GM10266 (cell line): Measurements from ENCODE around the gene ADAMTS6.

Experiments
- DNase-seq: peaks from one replicate; pipeline ENCODE4 v3.0.0; 2012; ENCODE audit errors: extremely low spot score
- TF ChIP-seq, protein P1 (sequence below): IDR thresholded peaks from 2 replicates; pipeline ENCODE4 v1.5.1; 2012; ENCODE audit warnings: mild to moderate bottlenecking, low read depth; ENCODE audit not compliant: control insufficient read depth, insufficient read depth; ENCODE audit errors: missing control alignments

The ADAMTS6 gene, protein sequence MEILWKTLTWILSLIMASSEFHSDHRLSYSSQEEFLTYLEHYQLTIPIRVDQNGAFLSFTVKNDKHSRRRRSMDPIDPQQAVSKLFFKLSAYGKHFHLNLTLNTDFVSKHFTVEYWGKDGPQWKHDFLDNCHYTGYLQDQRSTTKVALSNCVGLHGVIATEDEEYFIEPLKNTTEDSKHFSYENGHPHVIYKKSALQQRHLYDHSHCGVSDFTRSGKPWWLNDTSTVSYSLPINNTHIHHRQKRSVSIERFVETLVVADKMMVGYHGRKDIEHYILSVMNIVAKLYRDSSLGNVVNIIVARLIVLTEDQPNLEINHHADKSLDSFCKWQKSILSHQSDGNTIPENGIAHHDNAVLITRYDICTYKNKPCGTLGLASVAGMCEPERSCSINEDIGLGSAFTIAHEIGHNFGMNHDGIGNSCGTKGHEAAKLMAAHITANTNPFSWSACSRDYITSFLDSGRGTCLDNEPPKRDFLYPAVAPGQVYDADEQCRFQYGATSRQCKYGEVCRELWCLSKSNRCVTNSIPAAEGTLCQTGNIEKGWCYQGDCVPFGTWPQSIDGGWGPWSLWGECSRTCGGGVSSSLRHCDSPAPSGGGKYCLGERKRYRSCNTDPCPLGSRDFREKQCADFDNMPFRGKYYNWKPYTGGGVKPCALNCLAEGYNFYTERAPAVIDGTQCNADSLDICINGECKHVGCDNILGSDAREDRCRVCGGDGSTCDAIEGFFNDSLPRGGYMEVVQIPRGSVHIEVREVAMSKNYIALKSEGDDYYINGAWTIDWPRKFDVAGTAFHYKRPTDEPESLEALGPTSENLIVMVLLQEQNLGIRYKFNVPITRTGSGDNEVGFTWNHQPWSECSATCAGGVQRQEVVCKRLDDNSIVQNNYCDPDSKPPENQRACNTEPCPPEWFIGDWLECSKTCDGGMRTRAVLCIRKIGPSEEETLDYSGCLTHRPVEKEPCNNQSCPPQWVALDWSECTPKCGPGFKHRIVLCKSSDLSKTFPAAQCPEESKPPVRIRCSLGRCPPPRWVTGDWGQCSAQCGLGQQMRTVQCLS (N-terminal part only)

DNA sequence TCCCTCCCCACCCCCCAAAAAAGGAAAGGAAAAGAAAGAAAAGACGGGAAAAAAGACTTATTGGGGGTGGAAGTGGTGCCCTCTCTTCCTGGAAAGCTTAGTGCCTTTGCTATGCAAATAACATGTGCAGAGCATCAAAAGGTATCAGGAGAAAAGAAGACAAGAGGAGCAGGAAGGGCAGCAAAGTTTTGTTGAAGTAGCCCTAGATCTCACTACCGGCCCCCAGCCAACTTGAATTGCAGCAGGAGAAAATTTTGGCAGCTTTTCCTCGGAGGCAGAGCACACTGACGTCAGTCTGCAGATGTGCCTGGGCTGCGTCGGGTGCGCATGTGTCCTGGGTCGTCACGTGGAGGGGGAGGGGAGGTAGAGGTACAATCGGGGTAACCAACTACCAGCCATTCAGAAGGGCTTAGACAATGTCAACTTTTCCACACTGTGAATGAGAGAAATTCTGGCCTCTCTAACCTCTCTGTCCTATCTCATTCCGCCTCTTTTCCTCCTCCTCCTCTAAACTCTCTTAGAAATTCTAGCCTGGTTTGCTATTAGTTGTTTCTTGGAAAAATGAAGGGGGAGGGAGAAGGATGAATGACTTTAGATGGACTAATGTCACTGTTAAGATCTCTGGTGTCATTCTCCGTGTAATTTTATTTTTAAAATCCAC is at the start of gene ADAMTS6:
Gene ADAMTS6, minus strand, starts transcription at position 286 of the 661 bp plus-strand sequence. CDS start 8,247 bp downstream, outside the sequence.
- DNase-seq: peak; percentile 79
- TF ChIP-seq, protein P1, sequence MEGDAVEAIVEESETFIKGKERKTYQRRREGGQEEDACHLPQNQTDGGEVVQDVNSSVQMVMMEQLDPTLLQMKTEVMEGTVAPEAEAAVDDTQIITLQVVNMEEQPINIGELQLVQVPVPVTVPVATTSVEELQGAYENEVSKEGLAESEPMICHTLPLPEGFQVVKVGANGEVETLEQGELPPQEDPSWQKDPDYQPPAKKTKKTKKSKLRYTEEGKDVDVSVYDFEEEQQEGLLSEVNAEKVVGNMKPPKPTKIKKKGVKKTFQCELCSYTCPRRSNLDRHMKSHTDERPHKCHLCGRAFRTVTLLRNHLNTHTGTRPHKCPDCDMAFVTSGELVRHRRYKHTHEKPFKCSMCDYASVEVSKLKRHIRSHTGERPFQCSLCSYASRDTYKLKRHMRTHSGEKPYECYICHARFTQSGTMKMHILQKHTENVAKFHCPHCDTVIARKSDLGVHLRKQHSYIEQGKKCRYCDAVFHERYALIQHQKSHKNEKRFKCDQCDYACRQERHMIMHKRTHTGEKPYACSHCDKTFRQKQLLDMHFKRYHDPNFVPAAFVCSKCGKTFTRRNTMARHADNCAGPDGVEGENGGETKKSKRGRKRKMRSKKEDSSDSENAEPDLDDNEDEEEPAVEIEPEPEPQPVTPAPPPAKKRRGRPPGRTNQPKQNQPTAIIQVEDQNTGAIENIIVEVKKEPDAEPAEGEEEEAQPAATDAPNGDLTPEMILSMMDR: no peak

- TF ChIP-seq, protein P1: no peak
- no peak for DNase-seq
Observed at GRCh38 chr5:65530904-65531303, 49.2 kb upstream of the ADAMTS6 start.

DNA sequence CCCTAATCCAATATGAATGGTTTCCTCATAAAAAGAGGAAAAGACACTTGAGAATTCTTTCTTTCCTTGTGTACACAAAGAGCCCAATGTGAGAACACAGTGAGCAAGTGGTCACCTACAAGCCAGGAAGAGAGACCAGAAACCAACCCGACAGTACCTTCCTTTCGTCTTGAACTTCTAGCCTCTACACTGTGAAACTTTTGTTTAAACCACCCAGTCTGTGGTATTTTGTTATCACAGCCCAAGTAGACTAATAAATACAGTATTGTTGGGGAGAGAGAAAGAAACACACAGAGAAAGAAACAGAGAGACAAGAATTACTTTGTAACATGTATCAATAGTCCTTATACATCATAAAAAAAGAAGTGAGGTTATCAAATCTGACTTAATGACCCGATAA is 44.0 kb upstream of the ADAMTS6 start:
- DNase-seq: no peak
- TF ChIP-seq, protein P1: no peak

DNA sequence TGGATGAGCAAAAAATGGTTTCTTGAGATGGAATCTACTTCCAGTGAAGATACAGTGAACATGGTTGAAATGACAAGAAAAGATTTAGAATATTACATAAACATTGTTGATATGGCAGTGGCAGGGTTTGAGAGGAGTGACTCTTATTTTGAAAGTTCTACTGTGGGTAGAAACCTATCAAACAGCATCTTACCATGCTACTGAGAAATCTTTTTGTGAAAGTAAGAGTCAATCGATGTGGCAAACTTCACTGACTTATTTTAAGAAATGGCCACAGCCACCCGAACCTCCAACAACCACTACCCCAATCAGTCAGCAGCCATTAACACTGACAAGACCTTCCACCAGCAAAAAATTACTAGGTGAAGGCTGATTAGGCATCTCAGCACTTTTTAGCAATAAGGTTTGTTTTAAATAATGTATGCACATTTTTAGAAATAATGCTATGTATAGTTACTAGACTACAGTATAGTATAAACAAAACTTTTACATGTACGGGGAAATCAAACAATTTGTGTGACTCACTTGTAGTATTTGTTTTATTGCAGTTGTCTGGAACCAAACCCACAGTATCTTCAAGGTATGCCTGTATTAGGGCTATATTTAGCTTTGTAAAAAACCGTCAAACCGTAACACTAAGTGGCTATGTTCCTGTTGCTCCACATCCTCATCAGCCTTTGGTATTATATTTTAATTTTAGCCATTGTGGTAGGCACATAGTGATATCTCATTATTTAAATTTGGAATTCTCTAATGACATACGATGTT is 30.6 kb upstream of the ADAMTS6 start:
- DNase-seq: no peak
- TF ChIP-seq, protein P1: no peak

GRCh38 chr5:65508978-65509377 is 27.3 kb upstream of the ADAMTS6 start:
- TF ChIP-seq, protein P1: no peak

GRCh38 chr5:65506961-65507360 is 25.2 kb upstream of the ADAMTS6 start:
- TF ChIP-seq, protein P1: no peak

More at GRCh38 chr5:65508978-65509377, 27.3 kb upstream of the ADAMTS6 start:
- no peak for DNase-seq

More at GRCh38 chr5:65506961-65507360, 25.2 kb upstream of the ADAMTS6 start:
- DNase-seq: no peak
